ENCODE results near the gene CCDC117. TPM values are rescaled to one million over a fixed set of nuclear protein-coding genes. Genes with fewer than 3 reads are reported as not detected.

CCDC117 gene
- total RNA-seq, 1 donor from 2014 or later = 36.5 TPM

DNA sequence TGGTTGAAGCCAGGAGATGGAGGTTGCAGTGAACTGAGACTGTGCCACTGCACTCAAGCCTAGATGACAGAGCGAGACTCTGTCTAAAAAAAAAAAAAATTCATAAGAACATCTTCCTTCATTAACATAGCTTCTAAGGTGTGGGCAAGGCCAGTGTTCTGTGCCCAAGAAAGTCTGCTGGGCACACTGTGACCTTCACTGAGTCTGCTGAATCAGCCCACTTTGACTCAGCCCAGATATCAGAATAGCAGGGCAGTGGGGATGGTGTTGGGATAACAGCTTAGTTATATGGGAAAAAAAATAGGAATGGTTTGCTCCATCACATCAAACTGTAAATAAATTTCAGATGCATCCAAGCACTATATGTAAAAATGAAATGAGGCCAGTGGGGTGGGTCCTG lies 60.2 kb downstream of the CCDC117 start:
- H3K4me3 Mint-ChIP-seq = no peak overlapping the region
- peaks cover 5% of the 10 kb centered on the region for H3K4me1 Mint-ChIP-seq
- DNase-seq (ENCODE audit: low read depth, low spot score) = no peak
- no peaks in the 10 kb centered on the region for H3K27me3 Mint-ChIP-seq (ENCODE audit: low read depth)
- TF ChIP-seq CTCF (conservative IDR thresholded peaks at IDR 0.05) = no peak
- no peak overlapping the region for H3K27ac Mint-ChIP-seq (ENCODE audit: unreplicated experiment)
- H3K36me3 Mint-ChIP-seq (ENCODE audit: low read depth) = peaks cover 3% of the 10 kb centered on the region
- no peaks in the 10 kb centered on the region for H3K9me3 Mint-ChIP-seq

GRCh38 chr22:28833276-28833923 lies 60.9 kb downstream of the CCDC117 start:
- no peak overlapping the region for H3K27ac Mint-ChIP-seq (ENCODE audit: unreplicated experiment)

GRCh38 chr22:28835630-28836189 lies 63.2 kb downstream of the CCDC117 start:
- H3K4me1 Mint-ChIP-seq = peaks cover 8% of the 10 kb centered on the region
- peak overlapping the region; percentile 9 for H3K27ac Mint-ChIP-seq (ENCODE audit: unreplicated experiment)
- no peak overlapping the region for H3K4me3 Mint-ChIP-seq
- H3K9me3 Mint-ChIP-seq = no peaks in the 10 kb centered on the region
- TF ChIP-seq CTCF (conservative IDR thresholded peaks at IDR 0.05) = no peak
- peaks cover 3% of the 10 kb centered on the region for H3K36me3 Mint-ChIP-seq (ENCODE audit: low read depth)
- DNase-seq (ENCODE audit: low read depth, low spot score) = no peak
- no peaks in the 10 kb centered on the region for H3K27me3 Mint-ChIP-seq (ENCODE audit: low read depth)

More at GRCh38 chr22:28833276-28833923, 60.9 kb downstream of the CCDC117 start:
- Mint-ChIP-seq H3K4me1 (peaks cover 5% of the 10 kb centered on the region), H3K27me3 (ENCODE audit: low read depth) (no peaks in the 10 kb centered on the region), H3K9me3 (no peaks in the 10 kb centered on the region), H3K4me3 (no peak overlapping the region), H3K36me3 (ENCODE audit: low read depth) (peaks cover 3% of the 10 kb centered on the region)
- no peak for TF ChIP-seq CTCF (conservative IDR thresholded peaks at IDR 0.05)
- no peak for DNase-seq (ENCODE audit: low read depth, low spot score)

DNA sequence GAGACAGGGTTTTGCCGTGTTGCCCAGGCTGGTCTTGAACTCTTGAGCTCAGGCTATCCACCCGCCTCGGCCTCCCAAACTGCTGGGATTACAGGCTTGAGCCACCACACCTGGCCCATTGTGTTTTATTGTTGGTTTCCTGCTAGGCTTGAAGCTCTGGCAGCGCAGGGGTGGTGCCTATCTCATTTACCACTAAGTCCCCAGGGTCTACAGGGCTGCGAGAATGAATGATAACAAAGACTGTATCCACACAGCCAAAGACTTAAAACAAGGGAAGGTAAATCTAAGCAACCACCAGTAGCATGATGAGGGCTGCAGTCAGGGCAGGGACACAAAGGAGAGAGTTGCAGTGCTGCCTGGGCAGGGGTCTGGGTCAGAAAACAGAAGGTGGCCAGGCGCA lies 65.1 kb downstream of the CCDC117 start:
- Mint-ChIP-seq H3K27me3 (ENCODE audit: low read depth) (no peaks in the 10 kb centered on the region), H3K36me3 (ENCODE audit: low read depth) (peaks cover 3% of the 10 kb centered on the region), H3K4me1 (peaks cover 8% of the 10 kb centered on the region), H3K27ac (ENCODE audit: unreplicated experiment) (peak overlapping the region; percentile 43), H3K4me3 (no peak overlapping the region), H3K9me3 (no peaks in the 10 kb centered on the region)
- TF ChIP-seq CTCF (conservative IDR thresholded peaks at IDR 0.05) = no peak
- no peak for DNase-seq (ENCODE audit: low read depth, low spot score)

Other genes with a start within 250 kb of the CCDC117 start
- 60.8 and 65.4 TPM in 2 replicates for gene TTC28, start 92.9 kb upstream of the CCDC117 start, total RNA-seq
- gene CHEK2, start 30.9 kb upstream of the CCDC117 start, total RNA-seq = 44.2 and 45.0 TPM in 2 replicates
- 14.3 and 18.7 TPM in 2 replicates for gene HSCB, start 30.7 kb upstream of the CCDC117 start, total RNA-seq
- 65.0 and 66.5 TPM in 2 replicates for gene XBP1, start 27.9 kb downstream of the CCDC117 start, total RNA-seq
- gene ZNRF3, start 110.9 kb downstream of the CCDC117 start, total RNA-seq = 18.5 and 18.9 TPM in 2 replicates